ENCODE data around the gene INO80C. TPM values are rescaled to one million over a fixed set of nuclear protein-coding genes. Genes with fewer than 3 reads are reported as not detected.
A peak's percentile ranks its signal among the peaks of the same experiment; 100 is the strongest.

Gene INO80C
- total and polyA plus RNA-seq, 2 of the 4 experiments (the other 2 are of a cell fraction), result 5.6 to 17.1 TPM

- intact Hi-C loops (cut with micrococcal nuclease), result no loop called here
- Histone ChIP-seq H3K79me1 (ENCODE audit: low read depth in 1 of 2, low read length in 2 of 2) (peaks cover 0 to 3% of the 10 kb centered on the region in 2 experiments; a peak in 1 of 4 replicates), H2AFZ (replicated peaks; ENCODE audit: low read length, poor library complexity) (no peak overlapping the region), H3K9me1 (ENCODE audit: insufficient read depth, low read length) (peaks cover 10% of the 10 kb centered on the region; the same call in 1 of the 2 replicates), H3K9me3 (ENCODE audit: control insufficient read depth, insufficient read depth, low read length) (no peaks in the 10 kb centered on the region), H3K36me3 (ENCODE audit: control insufficient read depth, insufficient read depth, low read length) (no peaks in the 10 kb centered on the region), H3K14ac (replicated peaks; ENCODE audit: low read depth, low read length) (no peak overlapping the region), H3K4ac (ENCODE audit: low read depth, low read length) (no peak overlapping the region), H4K91ac (ENCODE audit: insufficient read depth, low read depth, low read length) (no peak overlapping the region), H3K18ac (ENCODE audit: low read depth, low read length) (no peak overlapping the region), H3K56ac (ENCODE audit: extremely low read depth, insufficient read depth, low read length) (no peak overlapping the region), H3K27me3 (ENCODE audit: control insufficient read depth, insufficient read depth, low read length) (no peaks in the 10 kb centered on the region), H2BK20ac (ENCODE audit: low read depth, low read length) (no peak overlapping the region), H3K23ac (ENCODE audit: low read depth, low read length) (peak overlapping the region; percentile 12; the same call in 1 of the 2 replicates), H4K8ac (ENCODE audit: low read depth in 2 of 2, low read length in 2 of 2) (no peak overlapping the region), H2BK5ac (ENCODE audit: low read depth, low read length, poor library complexity, severe bottlenecking) (no peak overlapping the region), H2BK15ac (ENCODE audit: low read depth, low read length) (no peak overlapping the region), H2BK120ac (ENCODE audit: low read depth, low read length) (no peak overlapping the region), H3K4me1 (ENCODE audit: control insufficient read depth, insufficient read depth, low read length) (peaks cover 5% of the 10 kb centered on the region), H3K4me3 (ENCODE audit: insufficient read depth, low read depth, low read length) (no peak overlapping the region), H2AK9ac (replicated peaks; ENCODE audit: low read depth, low read length, poor library complexity) (no peak overlapping the region), H2AK5ac (ENCODE audit: low read depth, low read length) (no peak overlapping the region), H4K20me1 (ENCODE audit: insufficient read depth, low read length) (no peaks in the 10 kb centered on the region), H3K27ac (ENCODE audit: insufficient read depth, low read length) (no peak overlapping the region), H4K5ac (ENCODE audit: low read depth, low read length) (no peak overlapping the region), H3K4me2 (ENCODE audit: low read depth, low read length) (no peak overlapping the region; the same call in 1 of the 2 replicates), H3K9ac (ENCODE audit: low read depth, low read length) (no peak overlapping the region)
- ChIA-PET POLR2A (ENCODE audit: unreplicated experiment) (no interaction called here), CTCF (interaction anchor here (0.9 kb wide), 1 partner anchor 16 kb away, joined by 4 read pairs; the partner anchor contains the start of gene INO80C)
- in situ Hi-C loops (cut with MboI; ENCODE audit: low sequenced_read_pairs), result no loop called here
- peak; percentile 31 for DNase-seq
- dilution Hi-C loops (cut with HindIII; ENCODE audit: low sequenced_read_pairs, unreplicated experiment), result no loop called here
- ATAC-seq (ENCODE audit: low read depth), result peak; percentile 48
- no peak for TF ChIP-seq MAFK (IDR thresholded peaks at IDR 0.05; ENCODE audit: low read depth, low read length)
- TF ChIP-seq CEBPB (IDR thresholded peaks at IDR 0.05; ENCODE audit: low read depth, low read length), result no peak
- no peak for TF ChIP-seq USF2 (IDR thresholded peaks at IDR 0.05; ENCODE audit: low read depth, low read length)
- TF ChIP-seq RAD21 (IDR thresholded peaks at IDR 0.05; ENCODE audit: low read length), result no peak
- no peak for TF ChIP-seq MAZ (IDR thresholded peaks at IDR 0.05; ENCODE audit: borderline replicate concordance, low read depth, low read length)
- TF ChIP-seq FOS (IDR thresholded peaks at IDR 0.05; ENCODE audit: low read depth, low read length), result no peak
- TF ChIP-seq BHLHE40 (IDR thresholded peaks at IDR 0.05; ENCODE audit: low read depth, low read length), result no peak
- no peak for TF ChIP-seq POLR2A (IDR thresholded peaks at IDR 0.05; ENCODE audit: low read depth, low read length)
- no CpG with 5 or more reads among the region's 5 CpGs for WGBS, 2 experiments (ENCODE audit: extremely low coverage in 2 of 2, insufficient read length in 1 of 2)
- BruUV-seq (replicated peaks), result no TSS peak
Measured at GRCh38 chr18:35481960-35482366, 15.8 kb downstream of the INO80C start.

Measured in IMR-90 (cell line).